HG03135 (cell line): ENCODE data around the gene SMIM34.
"Not testable (repeated sequence)": the region's sequence is repeated elsewhere in the genome, so short reads cannot be mapped to it uniquely, and the experiment has no call there.

Experiments used
- ATAC-seq: cut with Tn5 transposase; IDR thresholded peaks from one replicate; pipeline ENCODE4 v1.9.1; 2021; ENCODE audit warnings: mild to moderate bottlenecking, moderate library complexity; ENCODE audit not compliant: unreplicated experiment

Gene SMIM34

GRCh38 chr21:34423805-34424204 lies at the start of gene SMIM34:
TSS of gene SMIM34 (minus strand) at chr21:34423951. CDS start at chr21:34423839, 112 bp downstream.
- ATAC-seq = not testable (repeated sequence)

DNA sequence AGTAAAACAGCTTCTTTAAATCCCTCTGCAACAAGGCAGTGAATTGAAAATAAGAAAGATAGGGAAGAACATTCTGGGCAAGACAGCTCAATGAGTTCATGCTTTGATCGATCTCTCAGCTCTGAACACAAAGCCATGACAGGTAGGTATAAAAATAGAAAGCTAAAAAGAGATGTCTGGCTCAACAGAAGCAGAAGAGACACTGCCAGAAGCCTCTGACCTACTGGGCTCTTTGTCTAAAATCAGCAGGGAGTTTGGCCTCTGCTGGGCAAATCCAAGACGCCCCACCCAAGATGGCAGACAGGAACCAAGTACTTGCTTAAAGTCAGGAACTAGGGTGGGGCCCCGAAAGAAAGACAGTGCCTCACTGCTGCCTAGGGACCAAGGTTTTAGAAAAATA lies 43.6 kb upstream of the SMIM34 start:
- not testable (repeated sequence) for ATAC-seq

DNA sequence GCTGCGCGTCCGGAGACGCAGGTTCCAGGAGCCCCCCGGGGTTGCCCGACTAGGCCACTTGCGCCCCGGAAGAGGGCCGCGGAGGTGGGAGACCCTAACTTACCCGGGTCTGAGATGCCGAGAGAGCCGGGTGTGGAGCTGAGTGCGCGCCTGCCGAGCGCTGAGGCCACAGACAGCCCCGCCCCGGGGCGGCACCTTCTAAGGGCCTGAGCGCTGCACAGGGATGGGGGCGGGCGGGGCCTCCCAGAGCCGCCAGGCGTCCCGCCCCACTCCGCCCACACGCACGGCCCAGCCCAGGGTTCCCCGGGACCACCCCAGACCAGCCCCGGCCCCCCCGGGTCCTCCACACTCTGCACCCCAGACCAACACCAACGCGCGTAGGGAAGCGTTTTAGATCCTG lies 35.7 kb upstream of the SMIM34 start:
- not testable (repeated sequence) for ATAC-seq

DNA sequence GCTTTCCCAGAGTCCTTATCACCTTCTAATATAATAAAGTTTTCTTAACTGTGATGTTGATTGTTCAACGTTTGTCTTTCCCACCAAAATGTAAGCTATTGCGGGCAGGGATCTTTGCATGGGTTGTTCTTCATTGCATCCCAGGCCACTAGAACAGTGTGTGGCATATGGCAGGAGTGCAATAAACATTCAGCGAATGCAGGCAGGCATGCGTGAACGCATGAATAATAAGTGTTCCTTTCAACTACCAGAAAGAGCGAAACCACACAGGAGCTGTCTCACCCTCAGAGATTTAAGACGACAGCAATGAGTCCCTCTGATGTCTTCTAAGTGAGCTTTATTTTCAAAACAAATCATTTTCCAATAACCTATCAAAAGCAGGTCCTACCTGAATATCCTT lies 34.5 kb upstream of the SMIM34 start:
- ATAC-seq = not testable (repeated sequence)

GRCh38 chr21:34456180-34456579 lies 32.4 kb upstream of the SMIM34 start:
- not testable (repeated sequence) for ATAC-seq

- ATAC-seq = not testable (repeated sequence)
Observed at GRCh38 chr21:34455628-34456027, 31.9 kb upstream of the SMIM34 start.

GRCh38 chr21:34447018-34447417 lies 23.3 kb upstream of the SMIM34 start:
- not testable (repeated sequence) for ATAC-seq

GRCh38 chr21:34443486-34443885 lies 19.7 kb upstream of the SMIM34 start:
- not testable (repeated sequence) for ATAC-seq

DNA sequence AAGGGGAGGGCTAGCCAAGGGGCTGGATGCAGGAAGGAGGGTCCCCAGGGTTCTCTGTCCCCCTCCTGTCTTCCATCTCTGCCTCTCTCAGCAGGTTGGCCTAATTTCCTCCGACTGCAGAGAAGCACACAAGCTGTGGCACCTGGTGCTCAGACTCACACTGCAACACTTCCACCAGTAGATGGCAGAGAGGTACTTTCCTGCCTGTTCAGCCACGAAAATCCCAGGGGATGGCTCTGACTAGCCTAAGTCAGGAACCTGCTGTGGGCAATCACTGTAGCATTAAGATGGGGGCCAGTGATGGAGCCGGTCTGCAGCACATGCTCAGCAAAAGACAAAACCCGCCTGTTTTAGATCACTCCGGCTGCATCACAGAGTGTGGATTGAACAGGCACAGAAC lies 6.0 kb upstream of the SMIM34 start:
- ATAC-seq = not testable (repeated sequence)

DNA sequence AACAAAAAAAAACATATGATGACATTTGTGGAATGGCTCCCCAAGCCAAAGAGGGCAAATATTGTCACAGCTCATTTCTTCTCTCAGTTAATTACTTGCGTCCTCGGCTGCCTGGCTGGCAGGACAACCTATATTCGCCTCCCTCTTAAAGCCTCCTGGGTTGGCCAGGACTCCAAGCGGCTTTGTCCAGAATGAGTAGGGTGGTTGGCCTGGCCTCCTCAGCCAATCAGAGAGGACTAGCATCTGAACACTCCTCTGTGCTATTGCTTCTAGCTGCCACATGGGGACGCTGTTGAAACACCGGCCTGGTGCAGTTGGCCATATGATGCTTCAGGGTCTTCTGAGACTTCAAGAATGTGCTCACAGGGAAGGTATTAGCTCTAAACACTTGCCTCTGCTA lies 4.7 kb upstream of the SMIM34 start:
- ATAC-seq = not testable (repeated sequence)

DNA sequence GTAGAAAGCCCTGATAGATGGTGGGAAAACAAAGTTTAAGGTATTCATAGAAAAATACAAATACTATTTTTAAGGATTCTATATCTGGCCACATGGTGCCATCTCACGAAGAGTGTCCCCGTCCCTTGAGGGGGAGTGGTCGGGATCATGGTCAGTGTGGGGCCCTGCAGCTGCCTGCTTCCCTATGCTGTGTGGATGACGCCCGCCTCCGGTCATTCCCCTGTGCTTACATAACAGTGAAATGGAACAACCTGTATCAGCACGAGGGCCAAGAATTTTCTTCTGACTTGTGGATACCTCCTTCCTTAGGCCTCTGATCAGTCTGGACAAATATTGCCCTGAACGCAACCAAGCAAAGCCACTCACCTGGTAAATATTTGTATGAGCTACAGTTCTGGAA lies 3.6 kb upstream of the SMIM34 start:
- ATAC-seq = not testable (repeated sequence)

DNA sequence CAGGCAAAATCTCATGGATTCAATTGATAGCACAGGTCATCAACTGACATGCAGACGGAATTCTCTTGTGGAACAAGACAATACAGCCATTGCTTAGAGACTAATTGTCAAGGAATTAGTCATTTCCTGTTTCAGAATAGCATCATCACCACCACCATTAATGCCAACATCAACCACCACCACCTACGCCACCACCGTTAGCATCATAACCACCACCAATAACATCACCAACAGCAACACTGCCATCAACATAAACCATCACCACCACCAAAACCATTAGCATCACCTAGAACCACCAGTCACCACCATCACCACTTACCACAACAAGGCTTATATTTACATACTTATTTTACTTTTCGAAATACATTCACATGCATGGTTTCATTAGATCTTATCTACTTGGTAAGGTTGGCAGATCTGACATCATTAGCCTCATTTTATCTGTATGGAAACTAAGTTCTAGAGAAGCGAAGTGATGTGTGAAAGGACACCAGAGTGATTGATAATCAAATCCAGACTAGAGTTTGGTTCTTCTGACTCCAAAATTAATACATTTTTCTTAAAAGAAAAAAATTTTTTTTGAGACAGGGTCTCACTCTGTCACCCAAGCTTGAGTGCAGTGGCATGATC lies 6.2 kb downstream of the SMIM34 start:
- not testable (repeated sequence) for ATAC-seq

DNA sequence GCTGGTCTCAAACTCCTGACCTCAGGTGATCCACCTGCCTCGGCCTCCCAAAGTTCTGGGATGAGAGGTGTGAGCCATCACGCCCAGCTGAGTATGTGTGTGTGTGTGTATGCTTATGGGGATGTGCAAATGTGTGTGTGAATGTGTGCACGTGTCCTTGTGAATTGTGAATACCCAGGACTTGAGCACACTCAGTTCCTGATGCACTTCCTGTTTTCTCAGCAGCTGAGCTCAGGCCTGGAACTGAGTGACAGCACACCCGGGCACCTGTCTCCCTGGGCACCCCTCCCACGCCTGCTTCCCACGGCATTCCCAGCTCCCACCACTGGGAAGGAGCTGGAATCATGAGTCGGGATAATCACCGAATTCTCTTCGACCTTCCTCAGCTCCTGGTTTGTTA lies 16.5 kb downstream of the SMIM34 start:
- ATAC-seq = not testable (repeated sequence)

- ATAC-seq = not testable (repeated sequence)
Observed at GRCh38 chr21:34406676-34407075, 17.1 kb downstream of the SMIM34 start.

GRCh38 chr21:34406102-34406501 lies 17.6 kb downstream of the SMIM34 start:
- not testable (repeated sequence) for ATAC-seq

DNA sequence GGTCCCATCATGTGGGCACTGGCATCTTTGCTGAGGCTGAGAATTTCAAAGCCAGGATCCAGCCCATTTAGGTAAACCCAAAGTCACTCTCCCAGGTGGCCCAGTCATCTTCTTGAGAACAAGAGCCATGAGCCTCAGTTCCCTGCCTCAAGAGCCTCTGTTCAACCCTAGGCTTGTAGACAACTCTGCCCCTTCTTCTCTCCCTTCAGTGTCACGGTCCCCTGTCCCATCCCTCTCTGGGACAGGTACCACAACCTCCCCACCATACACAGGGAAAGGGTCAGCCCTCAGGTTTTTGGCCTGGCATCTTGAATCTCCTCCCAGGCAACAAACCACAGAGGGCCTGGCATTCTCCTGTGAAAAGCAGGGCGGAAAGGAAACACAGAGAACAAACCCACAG lies 18.1 kb downstream of the SMIM34 start:
- ATAC-seq = not testable (repeated sequence)

- ATAC-seq = not testable (repeated sequence)
Observed at GRCh38 chr21:34404742-34405141, 19.0 kb downstream of the SMIM34 start.

DNA sequence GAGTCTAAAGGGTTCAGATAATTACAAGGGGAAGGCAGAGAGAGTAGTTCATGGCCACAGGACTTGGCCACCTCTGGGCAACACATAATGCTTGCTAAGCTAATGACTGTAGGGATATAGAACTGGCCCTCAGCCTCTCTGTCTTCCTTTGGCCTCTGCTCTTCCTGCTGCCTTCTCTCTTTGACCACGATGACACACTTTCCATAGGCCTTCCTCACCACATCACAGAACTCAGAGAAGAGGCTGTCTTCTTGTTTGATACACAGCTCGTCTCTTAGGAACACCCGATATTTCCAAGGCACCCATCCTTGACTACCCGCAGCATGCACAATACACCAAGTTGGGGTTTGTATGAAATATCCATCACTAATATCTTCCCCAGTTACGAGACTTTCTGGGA lies 23.2 kb downstream of the SMIM34 start:
- not testable (repeated sequence) for ATAC-seq

DNA sequence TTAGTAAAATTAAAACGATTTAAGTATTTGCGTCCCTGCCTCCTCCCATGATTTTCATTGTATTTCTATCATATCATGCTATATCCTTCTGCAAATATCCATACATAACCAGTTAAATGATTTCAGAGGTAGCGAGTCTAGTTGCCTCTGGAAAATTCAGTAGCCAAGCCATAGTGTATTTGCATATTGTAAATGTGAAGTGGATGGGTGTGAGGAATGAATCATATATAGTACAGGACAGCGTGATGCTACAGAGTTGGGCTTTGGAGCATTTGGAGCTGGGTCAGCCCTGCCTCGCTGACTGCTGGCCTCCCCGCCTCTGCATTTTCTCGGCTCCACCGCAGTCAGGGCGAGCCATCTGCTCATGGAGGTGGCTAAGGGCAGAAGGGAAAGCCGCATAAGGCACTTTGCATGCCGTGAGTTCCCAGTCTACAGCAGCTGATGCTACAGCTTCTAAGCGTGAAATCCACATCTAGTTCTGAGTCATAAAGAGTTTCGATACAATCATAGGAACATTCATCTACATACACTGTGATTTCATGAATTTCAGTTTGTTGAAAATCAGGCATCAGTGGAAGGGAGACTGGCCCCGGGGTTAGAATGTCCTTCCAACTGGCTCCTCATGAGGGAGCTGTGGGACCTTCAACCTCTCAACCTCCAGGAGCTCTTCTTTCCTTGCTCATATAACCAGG lies 39.9 kb downstream of the SMIM34 start:
- ATAC-seq = not testable (repeated sequence)

DNA sequence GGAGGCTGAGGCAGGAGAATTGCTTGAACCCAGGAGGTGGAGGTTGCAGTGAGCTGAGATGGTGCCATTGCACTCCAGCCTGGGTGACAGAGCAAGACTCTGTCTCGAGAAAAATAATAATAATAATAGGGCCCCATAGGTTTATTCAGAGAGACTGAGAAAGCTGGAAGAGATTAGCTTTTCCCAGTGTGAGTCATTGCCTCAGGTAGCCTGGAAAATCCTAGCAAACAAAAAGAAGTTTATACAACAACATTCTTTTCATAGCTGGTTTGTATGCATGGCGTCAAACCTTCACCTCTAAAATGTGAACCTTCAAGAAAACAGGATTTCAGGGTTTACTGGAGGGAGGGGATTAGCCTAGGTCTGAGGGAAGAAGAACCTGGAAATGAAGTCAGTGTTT lies 40.6 kb downstream of the SMIM34 start:
- not testable (repeated sequence) for ATAC-seq

GRCh38 chr21:34375619-34375972 lies 48.2 kb downstream of the SMIM34 start:
- peak; percentile 73 for ATAC-seq

DNA sequence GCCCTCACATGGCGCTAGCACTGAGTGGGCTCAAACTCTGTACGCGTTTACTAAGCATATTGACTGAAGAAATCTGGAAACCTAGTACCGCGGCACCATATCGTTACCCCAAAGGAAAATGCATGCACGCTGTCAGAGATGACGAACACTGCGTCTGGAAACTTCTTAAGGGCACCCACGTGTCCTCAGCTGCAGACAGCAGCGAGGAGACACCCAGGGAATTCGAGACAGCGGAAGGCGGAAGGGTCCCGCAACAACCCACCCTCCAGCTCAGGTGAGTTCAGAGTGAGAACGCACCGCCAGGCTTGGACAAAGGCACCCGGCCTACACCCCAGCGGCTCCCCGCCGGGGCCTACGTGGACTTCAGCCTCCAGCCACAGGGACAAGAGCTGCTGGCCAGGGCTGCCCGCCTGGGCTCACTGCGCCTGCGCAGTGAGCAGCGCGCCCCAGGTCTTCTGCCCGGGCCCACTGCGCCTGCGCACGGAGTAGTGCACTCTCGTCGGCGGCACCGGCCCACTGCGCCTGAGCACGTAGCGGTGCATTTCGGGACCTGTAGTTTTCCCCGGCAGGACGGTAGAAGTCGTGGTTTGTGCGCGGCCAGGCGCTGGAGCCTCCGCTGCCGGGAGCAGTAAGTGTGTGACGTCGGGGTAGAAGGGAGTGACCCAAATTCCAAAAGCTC lies 48.7 kb downstream of the SMIM34 start, which contains the start of gene SMIM11:
Gene SMIM11, plus strand, starts transcription at position 568 of the 679 bp plus-strand sequence. CDS start 3,998 bp downstream, outside the sequence.
- ATAC-seq = peak; percentile 94
